DMS153 treated with DMSO at 0.1 percent for 48 hours (cell line): ENCODE data around the gene KCNQ1OT1.
"Not testable (repeated sequence)": the region's sequence is repeated elsewhere in the genome, so short reads cannot be mapped to it uniquely, and the experiment has no call there.

Source experiments
- DNase-seq: peaks from one replicate; lab custom pipeline; 2025; ENCODE audit not compliant: unreplicated experiment; lab: John Stamatoyannopoulos, UW

Gene KCNQ1OT1

DNA sequence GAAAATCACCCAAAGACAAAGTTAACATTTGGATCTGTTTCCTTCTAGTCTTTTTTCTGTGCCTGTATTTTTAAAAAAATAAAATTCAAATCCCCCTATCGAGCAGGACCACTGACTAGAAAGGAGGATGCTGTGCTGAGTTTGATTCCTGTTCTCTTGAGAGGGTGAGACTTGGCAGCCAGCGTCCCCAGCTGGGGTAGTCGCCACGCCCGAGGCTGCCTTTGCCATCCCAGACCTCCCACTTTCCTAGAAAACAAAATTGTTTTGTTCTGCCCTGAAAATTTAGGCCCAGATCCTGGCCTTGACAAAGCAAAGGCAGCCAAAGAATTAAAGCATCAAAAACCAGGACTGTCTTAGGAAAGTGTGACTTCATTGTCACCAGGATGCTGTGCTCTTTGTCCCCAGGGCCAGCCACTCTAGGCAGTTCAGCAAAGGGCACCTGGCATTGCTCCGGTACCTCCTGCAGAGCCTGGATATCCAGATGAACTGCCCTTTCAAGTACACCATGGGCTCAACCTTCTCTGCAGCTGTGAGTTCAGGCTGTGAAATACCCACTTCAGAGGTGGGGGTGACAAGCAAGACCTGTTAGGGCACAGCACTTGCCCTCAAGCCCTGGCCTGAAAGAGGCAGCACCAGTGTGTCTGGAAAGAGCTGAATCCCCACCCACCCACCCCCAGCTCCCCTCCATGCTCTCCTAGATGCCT lies 44.6 kb downstream of the KCNQ1OT1 start:
- DNase-seq = no peak

- no peak for DNase-seq
Observed at GRCh38 chr11:2653930-2654739, 45.7 kb downstream of the KCNQ1OT1 start.

GRCh38 chr11:2653198-2653551 lies 46.6 kb downstream of the KCNQ1OT1 start:
- DNase-seq = no peak

DNA sequence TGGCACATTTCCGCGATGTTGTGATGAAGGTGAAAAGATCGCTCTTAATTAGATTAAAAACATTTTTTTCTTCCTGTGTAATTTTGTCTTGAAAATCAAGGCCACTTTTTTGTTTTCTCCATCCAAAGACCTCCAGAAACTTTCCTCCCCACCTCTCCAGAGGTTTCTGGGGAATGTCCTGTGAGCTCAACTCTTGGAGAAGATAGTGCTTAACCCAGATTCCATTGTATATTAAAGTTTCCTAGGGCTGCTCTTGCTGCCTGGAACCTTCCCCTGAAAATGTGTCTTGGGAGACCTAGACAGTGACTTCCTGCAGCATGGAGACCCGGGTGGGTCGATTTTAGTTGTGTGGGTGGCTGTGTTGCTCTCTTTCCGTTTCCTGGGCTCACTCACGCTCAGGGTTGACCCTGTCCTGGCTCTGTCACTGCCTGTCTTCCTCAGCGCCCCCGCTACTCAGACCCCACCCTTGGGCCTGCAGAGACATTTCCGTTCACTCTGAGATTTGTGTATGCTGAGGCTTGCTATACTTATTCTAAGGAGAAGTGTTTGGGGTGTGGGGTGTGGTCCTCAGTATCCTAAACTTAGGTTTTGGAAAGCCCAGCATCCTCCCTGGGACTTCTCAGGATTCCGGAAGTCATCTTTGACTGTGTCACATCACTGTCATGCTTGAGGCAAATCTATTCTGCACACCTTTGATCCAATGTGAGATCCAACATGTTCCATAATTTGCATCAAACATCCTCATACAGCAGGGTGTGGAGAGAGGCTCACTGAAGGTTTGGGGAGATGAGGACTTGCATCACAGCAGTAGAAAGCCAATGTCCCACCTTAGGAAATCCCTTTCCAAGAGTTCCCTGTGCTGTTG lies 47.2 kb downstream of the KCNQ1OT1 start:
- DNase-seq = no peak

DNA sequence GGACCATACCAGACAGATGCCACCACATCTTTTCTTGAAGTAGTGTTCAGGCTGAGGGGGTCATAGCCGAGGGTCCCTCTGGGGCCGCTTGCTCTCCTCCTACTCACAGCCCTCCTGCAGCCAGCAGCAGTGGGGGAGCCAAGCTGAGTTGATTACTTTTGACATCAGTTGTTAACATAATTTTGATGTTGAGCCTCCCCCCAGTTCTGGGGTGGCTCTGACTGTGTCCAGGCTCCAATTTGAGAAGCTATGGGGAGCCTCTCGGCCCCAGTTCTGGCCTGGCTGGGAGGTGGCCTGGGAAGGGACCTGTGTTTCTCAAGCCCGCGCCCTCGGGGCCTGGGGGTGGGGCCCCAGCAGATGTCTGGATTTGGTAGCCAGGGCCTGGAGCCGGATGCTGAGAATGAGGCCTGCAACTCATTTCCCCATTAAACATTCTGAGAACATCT lies 47.9 kb downstream of the KCNQ1OT1 start:
- DNase-seq = no peak

GRCh38 chr11:2651054-2651617 lies 48.7 kb downstream of the KCNQ1OT1 start:
- DNase-seq = no peak

DNA sequence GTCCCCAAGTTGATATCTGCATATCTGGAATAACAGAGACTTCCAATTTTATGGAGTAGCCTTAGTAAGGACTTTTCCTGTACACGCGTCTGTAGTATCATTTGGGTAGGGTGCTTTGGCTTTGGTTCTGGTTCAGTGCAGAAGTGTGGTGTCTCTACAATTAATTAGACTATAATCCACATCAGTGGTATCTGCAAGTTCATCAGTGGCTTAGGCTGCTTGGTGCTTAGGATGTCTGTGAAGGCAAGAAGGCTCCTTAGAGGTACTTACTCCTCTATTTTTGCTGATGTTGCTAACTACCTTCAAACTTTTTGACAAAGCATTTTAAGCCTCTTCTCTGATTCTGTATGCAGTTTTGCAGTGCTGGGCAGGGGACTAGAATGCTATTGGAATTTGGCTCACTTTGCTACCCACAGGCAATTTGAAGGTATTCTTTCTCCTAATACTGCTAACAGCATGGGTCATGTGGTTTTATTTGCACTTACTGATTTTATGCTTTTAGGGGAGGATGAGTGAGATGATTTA lies 49.4 kb downstream of the KCNQ1OT1 start:
- DNase-seq = no peak

GRCh38 chr11:2649848-2650247 lies 49.9 kb downstream of the KCNQ1OT1 start:
- no peak for DNase-seq

GRCh38 chr11:2649400-2649799 lies 50.4 kb downstream of the KCNQ1OT1 start:
- DNase-seq = no peak

GRCh38 chr11:2647953-2648352 lies 51.8 kb downstream of the KCNQ1OT1 start:
- DNase-seq = no peak

DNA sequence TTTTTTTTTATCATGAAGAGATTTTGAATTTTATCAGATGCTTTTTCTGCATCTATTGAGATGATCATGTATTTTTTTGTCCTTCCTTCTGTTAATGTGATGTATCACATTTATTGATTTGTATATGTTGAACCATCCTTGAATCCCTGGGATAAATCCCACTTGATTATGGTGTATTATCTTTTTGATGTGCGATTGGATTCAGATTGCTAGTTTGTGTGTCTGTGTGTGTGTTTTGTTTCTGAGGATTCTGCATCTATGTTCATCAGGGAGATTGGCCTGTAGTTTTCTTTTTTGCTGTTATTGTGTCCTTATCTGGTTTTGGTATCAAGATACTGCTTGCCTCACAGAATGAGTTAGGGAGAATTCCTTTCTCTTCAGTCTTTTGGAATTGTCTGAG lies 52.6 kb downstream of the KCNQ1OT1 start:
- no peak for DNase-seq

DNA sequence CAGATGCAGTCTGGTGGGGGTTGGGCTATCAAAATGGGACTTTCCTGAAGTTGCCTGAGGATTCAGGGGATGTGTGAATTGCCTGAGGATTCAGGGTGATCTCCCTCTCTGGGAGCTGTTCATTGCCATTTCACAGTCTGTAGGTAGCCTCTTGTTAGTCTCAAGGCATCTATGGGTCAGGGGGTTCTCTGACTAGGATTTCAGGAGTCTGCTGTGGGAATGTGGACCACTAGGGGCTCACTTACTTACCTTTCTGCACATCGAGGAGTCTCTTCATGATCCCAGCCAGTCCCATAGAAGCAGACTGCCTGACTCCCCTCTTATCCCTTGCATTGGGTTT lies 54.0 kb downstream of the KCNQ1OT1 start:
- no peak for DNase-seq

GRCh38 chr11:2644844-2645778 lies 54.7 kb downstream of the KCNQ1OT1 start:
- no peak for DNase-seq

DNA sequence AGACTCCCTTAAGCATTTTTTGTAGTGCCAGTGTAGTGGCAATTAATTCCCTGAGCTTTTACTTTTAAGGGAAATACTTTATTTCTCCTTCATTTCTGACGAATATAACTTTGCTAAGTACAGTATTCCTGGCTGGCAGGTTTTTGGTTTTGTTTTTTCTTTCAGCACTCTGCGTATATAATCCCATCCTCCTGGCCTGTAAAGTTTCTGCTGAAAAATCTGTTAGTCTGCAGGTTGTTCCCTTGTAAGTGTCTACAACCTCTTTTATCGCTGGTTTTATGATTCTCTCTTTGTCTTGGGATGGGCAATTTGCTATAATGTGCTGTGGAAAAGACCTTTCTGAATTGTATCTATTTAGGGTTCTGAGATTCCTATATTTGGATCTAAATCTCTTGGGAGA lies 56.0 kb downstream of the KCNQ1OT1 start:
- no peak for DNase-seq

- DNase-seq = no peak
Observed at GRCh38 chr11:2641623-2642022, 58.2 kb downstream of the KCNQ1OT1 start.

GRCh38 chr11:2639763-2640162 lies 60.0 kb downstream of the KCNQ1OT1 start:
- not testable (repeated sequence) for DNase-seq

- no peak for DNase-seq
Observed at GRCh38 chr11:2631161-2631560, 68.6 kb downstream of the KCNQ1OT1 start.

- no peak for DNase-seq
Observed at GRCh38 chr11:2630679-2631078, 69.1 kb downstream of the KCNQ1OT1 start.

DNA sequence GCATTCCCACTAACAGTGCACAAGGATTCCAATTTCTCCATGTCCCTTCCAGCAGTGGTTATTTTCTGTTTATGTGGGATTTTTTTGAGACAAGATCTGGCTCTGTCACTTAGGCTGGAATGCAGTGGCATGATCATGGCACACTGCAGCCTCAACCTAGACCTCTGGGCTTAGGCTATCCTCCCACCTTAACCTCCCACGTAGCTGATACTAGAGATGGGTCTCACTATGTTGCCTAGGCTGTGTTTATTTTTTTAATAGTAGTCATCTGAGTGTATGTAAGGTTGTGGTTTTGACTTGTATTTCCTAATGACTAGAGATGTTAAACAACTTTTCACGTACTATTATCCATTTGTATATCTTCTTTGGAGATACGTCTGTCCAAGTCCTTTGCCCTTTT lies 74.6 kb downstream of the KCNQ1OT1 start:
- no peak for DNase-seq

DNA sequence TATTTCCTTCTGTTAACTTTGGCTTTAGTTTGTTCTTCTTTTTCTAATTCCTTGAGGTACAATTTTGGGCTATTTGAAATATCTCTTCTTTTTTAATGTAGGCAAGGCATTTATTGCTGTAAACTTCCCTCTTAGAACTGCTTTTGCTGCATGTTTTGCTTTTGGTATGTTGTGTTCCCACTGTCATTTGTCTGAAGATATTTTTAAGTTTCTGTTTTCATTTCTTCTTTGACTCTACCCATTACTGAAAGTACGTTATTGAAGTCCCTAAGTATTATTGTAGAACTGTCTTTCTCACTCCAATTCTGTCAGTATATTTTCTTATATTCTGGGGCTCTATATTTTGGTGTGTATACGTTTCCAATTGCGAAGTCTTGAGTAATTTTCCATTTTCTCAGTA lies 77.9 kb downstream of the KCNQ1OT1 start:
- no peak for DNase-seq
